ENCODE data around the gene CDK14. TPM values are rescaled to one million over a fixed set of nuclear protein-coding genes. Genes with fewer than 3 reads are reported as not detected.

Gene CDK14
- total RNA-seq, 1 experiment from 2014 or later, result 57.9 TPM

DNA sequence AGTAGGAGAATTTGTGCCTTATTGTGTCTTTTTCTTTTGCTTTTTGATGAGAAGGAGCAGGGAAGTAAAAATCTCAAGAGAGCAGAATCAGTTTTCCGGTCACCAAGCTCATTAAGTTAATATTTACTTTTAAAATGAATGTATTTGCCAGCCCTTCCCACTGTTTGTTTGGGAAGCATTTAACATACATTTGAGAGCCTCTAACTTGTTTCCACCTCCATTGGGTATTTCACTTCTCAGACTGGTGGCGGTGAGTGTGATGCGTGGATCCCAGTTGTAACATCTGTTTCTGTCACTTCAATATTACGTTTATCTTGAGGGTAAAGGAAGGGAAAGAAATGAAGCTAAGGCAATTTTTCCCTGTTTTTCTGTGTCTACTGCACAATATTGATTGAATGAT, 22.8 kb downstream of the CDK14 start (continued):
- TF ChIP-seq STAT6 (CRISPR knock-in tag; conservative IDR thresholded peaks at IDR 0.05; ENCODE audit: low read depth), result no peak
- TF ChIP-seq JAZF1 (CRISPR knock-in tag; IDR thresholded peaks at IDR 0.05), result no peak
- no peak for TF ChIP-seq NFYB (CRISPR knock-in tag; conservative IDR thresholded peaks at IDR 0.05; ENCODE audit: low read depth)
- TF ChIP-seq SMAD4 (CRISPR knock-in tag; IDR thresholded peaks at IDR 0.05), result no peak
- TF ChIP-seq ZNF416 (CRISPR knock-in tag; IDR thresholded peaks at IDR 0.05), result no peak
- TF ChIP-seq, protein P1, sequence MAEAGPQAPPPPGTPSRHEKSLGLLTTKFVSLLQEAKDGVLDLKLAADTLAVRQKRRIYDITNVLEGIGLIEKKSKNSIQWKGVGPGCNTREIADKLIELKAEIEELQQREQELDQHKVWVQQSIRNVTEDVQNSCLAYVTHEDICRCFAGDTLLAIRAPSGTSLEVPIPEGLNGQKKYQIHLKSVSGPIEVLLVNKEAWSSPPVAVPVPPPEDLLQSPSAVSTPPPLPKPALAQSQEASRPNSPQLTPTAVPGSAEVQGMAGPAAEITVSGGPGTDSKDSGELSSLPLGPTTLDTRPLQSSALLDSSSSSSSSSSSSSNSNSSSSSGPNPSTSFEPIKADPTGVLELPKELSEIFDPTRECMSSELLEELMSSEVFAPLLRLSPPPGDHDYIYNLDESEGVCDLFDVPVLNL (CRISPR knock-in tag; IDR thresholded peaks at IDR 0.05; ENCODE audit: borderline replicate concordance, low read depth), result no peak

DNA sequence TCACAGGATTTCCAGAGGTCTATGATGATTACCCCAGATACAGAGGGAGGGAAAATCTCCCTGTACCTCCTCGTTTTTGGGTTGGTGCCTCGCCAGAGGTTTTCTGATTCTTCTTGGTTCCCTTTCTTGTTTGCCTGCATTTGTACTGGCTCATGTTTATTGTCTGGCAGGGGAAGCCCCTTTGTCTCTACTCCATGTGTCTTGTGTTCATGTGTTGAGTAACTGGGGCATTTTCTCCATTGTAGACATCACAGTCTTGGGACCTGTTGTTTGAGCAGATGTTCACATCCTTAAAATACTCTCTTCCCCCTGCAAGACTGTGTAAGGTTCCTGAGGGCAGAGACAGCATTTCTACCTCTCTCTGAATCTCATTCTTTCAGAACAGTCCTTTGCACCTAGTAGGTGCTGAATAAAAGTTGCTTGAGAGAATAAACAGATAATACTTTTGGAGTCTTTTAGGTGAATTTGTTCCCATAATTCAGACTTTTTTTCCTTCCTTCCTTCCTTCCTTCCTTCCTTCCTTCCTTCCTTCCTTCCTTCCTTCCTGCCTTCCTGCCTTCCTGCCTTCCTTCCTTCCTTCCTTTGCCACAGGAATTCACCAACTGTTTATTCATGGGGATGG, 25.1 kb downstream of the CDK14 start:
- H3K4me1 Mint-ChIP-seq, result peaks cover 90% of the 10 kb centered on the region

GRCh38 chr7:90621747-90622140, 25.6 kb downstream of the CDK14 start:
- Mint-ChIP-seq H3K4me3 (peak overlapping the region; percentile 48), H3K9me3 (no peaks in the 10 kb centered on the region), H3K27ac (peak overlapping the region; percentile 93), H3K4me1 (peaks cover 94% of the 10 kb centered on the region), H3K27me3 (ENCODE audit: low read depth) (peaks cover 15% of the 10 kb centered on the region), H3K36me3 (no peaks in the 10 kb centered on the region)
- TF ChIP-seq PREB (CRISPR knock-in tag; IDR thresholded peaks at IDR 0.05; ENCODE audit: borderline replicate concordance), result no peak
- TF ChIP-seq, protein P2, sequence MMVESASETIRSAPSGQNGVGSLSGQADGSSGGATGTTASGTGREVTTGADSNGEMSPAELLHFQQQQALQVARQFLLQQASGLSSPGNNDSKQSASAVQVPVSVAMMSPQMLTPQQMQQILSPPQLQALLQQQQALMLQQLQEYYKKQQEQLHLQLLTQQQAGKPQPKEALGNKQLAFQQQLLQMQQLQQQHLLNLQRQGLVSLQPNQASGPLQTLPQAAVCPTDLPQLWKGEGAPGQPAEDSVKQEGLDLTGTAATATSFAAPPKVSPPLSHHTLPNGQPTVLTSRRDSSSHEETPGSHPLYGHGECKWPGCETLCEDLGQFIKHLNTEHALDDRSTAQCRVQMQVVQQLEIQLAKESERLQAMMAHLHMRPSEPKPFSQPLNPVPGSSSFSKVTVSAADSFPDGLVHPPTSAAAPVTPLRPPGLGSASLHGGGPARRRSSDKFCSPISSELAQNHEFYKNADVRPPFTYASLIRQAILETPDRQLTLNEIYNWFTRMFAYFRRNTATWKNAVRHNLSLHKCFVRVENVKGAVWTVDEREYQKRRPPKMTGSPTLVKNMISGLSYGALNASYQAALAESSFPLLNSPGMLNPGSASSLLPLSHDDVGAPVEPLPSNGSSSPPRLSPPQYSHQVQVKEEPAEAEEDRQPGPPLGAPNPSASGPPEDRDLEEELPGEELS (CRISPR knock-in tag; IDR thresholded peaks at IDR 0.05), result peak; percentile 18; the same call in 1 of the 2 replicates
- TF ChIP-seq ERG (CRISPR knock-in tag; IDR thresholded peaks at IDR 0.05), result no peak
- TF ChIP-seq TEAD1 (CRISPR knock-in tag; IDR thresholded peaks at IDR 0.05), result peak; percentile 86
- TF ChIP-seq ETV6 (CRISPR knock-in tag; IDR thresholded peaks at IDR 0.05), result peak; percentile 98
- no peak for TF ChIP-seq HMGA2 (CRISPR knock-in tag; IDR thresholded peaks at IDR 0.05)
- DNase-seq (ENCODE audit: low spot score) (no peak), ATAC-seq (peak; percentile 77)
- CTCF ChIA-PET, result interaction anchor here (0.7 to 1.3 kb wide), 3 partner anchors 25 to 166 kb away, joined by 3 to 5 read pairs (median 3); partner anchors contain the start of gene CDK14
- POLR2A ChIA-PET, result no interaction called here

More for the DNA sequence above, 25.1 kb downstream of the CDK14 start:
- CTCF ChIA-PET, result interaction anchor here (0.7 to 1.3 kb wide), 3 partner anchors 25 to 166 kb away, joined by 3 to 5 read pairs (median 3); partner anchors contain the start of gene CDK14
- TF ChIP-seq NR1H2 (CRISPR knock-in tag; IDR thresholded peaks at IDR 0.05), result no peak
- peak overlapping the region; percentile 48 for H3K4me3 Mint-ChIP-seq
- no peaks in the 10 kb centered on the region for H3K36me3 Mint-ChIP-seq
- DNase-seq (ENCODE audit: low spot score) (no peak), ATAC-seq (peak; percentile 6)
- POLR2A ChIA-PET, result no interaction called here
- peaks cover 15% of the 10 kb centered on the region for H3K27me3 Mint-ChIP-seq (ENCODE audit: low read depth)
- no peaks in the 10 kb centered on the region for H3K9me3 Mint-ChIP-seq
- peak overlapping the region; percentile 93 for H3K27ac Mint-ChIP-seq
